Activated naive CD8-positive, alpha-beta T cell treated with anti-CD3 and anti-CD28 coated beads, Interleukin-2, amount 50 U/mL, for 24 hours (primary cell): Measurements from ENCODE around the gene GJA9.
"Not testable (repeated sequence)": the region's sequence is repeated elsewhere in the genome, so short reads cannot be mapped to it uniquely, and the experiment has no call there.

Source experiments
- ATAC-seq: fragments of 150-1000 bp; cut with Tn5 transposase; one replicate; pipeline ENCODE4 v1.10.0; 2021
- DNase-seq: peaks from one replicate; pipeline ENCODE4 v3.0.0; 2021
- H3K27ac Mint-ChIP-seq: one replicate; pipeline ENCODE4 v1.8.0; 2021; ENCODE audit warnings: mild to moderate bottlenecking, mixed read lengths
- H3K27me3 Mint-ChIP-seq: one replicate; pipeline ENCODE4 v1.8.0; 2021; ENCODE audit warnings: mixed read lengths
- H3K36me3 Mint-ChIP-seq: one replicate; pipeline ENCODE4 v1.8.0; 2021; ENCODE audit warnings: low read depth, mixed read lengths
- H3K4me1 Mint-ChIP-seq: one replicate; pipeline ENCODE4 v1.8.0; 2021; ENCODE audit warnings: mixed read lengths
- H3K4me3 Mint-ChIP-seq: one replicate; pipeline ENCODE4 v1.8.0; 2021; ENCODE audit warnings: mild to moderate bottlenecking, moderate library complexity, mixed read lengths
- H3K9me3 Mint-ChIP-seq: one replicate; pipeline ENCODE4 v1.8.0; 2021; ENCODE audit warnings: mixed read lengths

Gene GJA9

GRCh38 chr1:38859561-38860453, 21.6 kb downstream of the GJA9 start, which contains the start of gene RRAGC:
Gene RRAGC, minus strand, starts transcription at chr1:38859772. Its CDS starts 126 bp downstream, at chr1:38859646.
- Mint-ChIP-seq H3K4me1 (peaks cover 43% of the 10 kb centered on the region), H3K9me3 (no peaks in the 10 kb centered on the region), H3K27ac (peak within 1 kb of the TSS; percentile 87), H3K27me3 (no peaks in the 10 kb centered on the region), H3K36me3 (peaks cover 22% of the 10 kb centered on the region), H3K4me3 (peak within 1 kb of the TSS; percentile 95)
- DNase-seq = peak; percentile 98
- ATAC-seq = peak; percentile 99

- peaks cover 19% of the 10 kb centered on the region for H3K36me3 Mint-ChIP-seq
- peaks cover 43% of the 10 kb centered on the region for H3K4me1 Mint-ChIP-seq
- H3K27ac Mint-ChIP-seq = peak overlapping the region; percentile 83
- ATAC-seq (peak; percentile 25), DNase-seq (peak; percentile 62)
- H3K9me3 Mint-ChIP-seq = no peaks in the 10 kb centered on the region
- peak overlapping the region; percentile 95 for H3K4me3 Mint-ChIP-seq
- H3K27me3 Mint-ChIP-seq = no peaks in the 10 kb centered on the region
Observed at GRCh38 chr1:38858833-38859560, 22.4 kb downstream of the GJA9 start.

DNA sequence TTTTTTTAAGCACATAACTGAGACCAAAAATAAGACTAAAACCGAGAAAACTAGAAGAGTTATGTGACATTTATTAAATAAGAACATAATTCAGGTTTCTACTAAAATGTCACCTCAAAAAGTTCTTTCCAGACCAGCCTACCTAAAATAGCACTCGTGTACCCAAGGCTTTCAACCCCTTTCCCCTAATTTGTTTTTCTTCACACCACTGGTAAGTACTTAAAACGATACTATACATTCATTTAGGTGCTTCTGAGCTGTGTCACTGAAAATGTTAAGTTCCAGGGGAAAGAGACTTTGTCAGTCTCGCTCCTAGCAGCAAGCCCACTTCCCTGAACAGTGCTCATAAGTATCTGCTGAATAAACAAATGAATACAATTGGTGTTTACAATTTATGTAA, 28.6 kb downstream of the GJA9 start:
- Mint-ChIP-seq H3K4me3 (peak overlapping the region; percentile 2), H3K4me1 (peaks cover 32% of the 10 kb centered on the region), H3K36me3 (peaks cover 26% of the 10 kb centered on the region), H3K27me3 (no peaks in the 10 kb centered on the region), H3K9me3 (no peaks in the 10 kb centered on the region), H3K27ac (peak overlapping the region; percentile 70)
- no peak for DNase-seq
- ATAC-seq = peak; percentile 77

DNA sequence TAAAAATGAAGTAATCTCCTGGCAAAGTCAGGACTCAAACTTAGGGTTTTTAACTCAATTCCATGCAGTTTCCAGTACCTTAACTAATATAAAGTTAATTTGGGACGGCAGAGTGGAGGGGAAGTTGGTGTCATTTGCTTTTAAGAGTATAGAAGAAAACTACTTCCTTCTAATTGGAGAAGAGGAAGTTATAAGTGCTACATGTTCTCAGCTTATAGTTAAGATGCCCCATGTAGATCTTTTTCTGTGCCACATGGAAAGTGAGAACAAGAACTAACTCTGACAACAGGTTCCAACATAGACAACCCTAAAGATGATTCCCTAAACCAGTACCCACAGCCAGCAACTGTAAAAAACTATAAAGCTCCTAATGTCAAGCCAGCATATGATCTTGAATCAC, 33.3 kb downstream of the GJA9 start:
- DNase-seq = no peak
- H3K4me3 Mint-ChIP-seq = no peak overlapping the region
- no peaks in the 10 kb centered on the region for H3K9me3 Mint-ChIP-seq
- peaks cover 35% of the 10 kb centered on the region for H3K36me3 Mint-ChIP-seq
- H3K4me1 Mint-ChIP-seq = peaks cover 14% of the 10 kb centered on the region
- H3K27ac Mint-ChIP-seq = no peak overlapping the region
- no peak for ATAC-seq
- H3K27me3 Mint-ChIP-seq = no peaks in the 10 kb centered on the region

- Mint-ChIP-seq H3K9me3 (no peaks in the 10 kb centered on the region), H3K27ac (no peak overlapping the region)
Observed at GRCh38 chr1:38846210-38846609, 35.2 kb downstream of the GJA9 start.

DNA sequence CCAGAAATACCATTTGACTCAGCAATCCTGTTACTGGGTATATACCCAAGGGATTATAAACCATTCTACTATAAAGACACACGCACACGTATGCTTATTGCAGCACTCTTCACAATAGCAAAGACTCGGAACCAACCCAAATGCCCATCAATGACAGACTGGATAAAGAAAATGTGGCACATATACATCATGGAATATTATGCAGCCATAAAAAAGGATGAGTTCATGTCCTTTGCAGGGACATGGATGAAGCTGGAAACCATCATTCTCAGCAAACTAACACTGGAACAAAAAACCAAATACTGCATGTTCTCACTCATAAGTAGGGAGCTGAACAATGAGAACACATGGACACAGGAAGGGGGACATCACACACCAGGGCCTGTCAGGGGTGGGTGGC, 36.3 kb downstream of the GJA9 start:
- not testable (repeated sequence) for H3K4me1 Mint-ChIP-seq, H3K4me3 Mint-ChIP-seq, ATAC-seq, H3K9me3 Mint-ChIP-seq, DNase-seq, H3K27me3 Mint-ChIP-seq, H3K27ac Mint-ChIP-seq
- peaks cover 30% of the 10 kb centered on the region for H3K36me3 Mint-ChIP-seq

More at GRCh38 chr1:38846210-38846609, 35.2 kb downstream of the GJA9 start:
- peaks cover 5% of the 10 kb centered on the region for H3K4me1 Mint-ChIP-seq
- DNase-seq (no peak), ATAC-seq (no peak)
- H3K36me3 Mint-ChIP-seq = peaks cover 28% of the 10 kb centered on the region
- H3K27me3 Mint-ChIP-seq = no peaks in the 10 kb centered on the region
- no peak overlapping the region for H3K4me3 Mint-ChIP-seq

- no peak overlapping the region for H3K4me3 Mint-ChIP-seq
- H3K27me3 Mint-ChIP-seq = no peaks in the 10 kb centered on the region
- no peaks in the 10 kb centered on the region for H3K4me1 Mint-ChIP-seq
- no peak overlapping the region for H3K27ac Mint-ChIP-seq
- ATAC-seq (no peak), DNase-seq (no peak)
- no peaks in the 10 kb centered on the region for H3K9me3 Mint-ChIP-seq
- peaks cover 25% of the 10 kb centered on the region for H3K36me3 Mint-ChIP-seq
Observed at GRCh38 chr1:38840281-38840680, 41.1 kb downstream of the GJA9 start.

DNA sequence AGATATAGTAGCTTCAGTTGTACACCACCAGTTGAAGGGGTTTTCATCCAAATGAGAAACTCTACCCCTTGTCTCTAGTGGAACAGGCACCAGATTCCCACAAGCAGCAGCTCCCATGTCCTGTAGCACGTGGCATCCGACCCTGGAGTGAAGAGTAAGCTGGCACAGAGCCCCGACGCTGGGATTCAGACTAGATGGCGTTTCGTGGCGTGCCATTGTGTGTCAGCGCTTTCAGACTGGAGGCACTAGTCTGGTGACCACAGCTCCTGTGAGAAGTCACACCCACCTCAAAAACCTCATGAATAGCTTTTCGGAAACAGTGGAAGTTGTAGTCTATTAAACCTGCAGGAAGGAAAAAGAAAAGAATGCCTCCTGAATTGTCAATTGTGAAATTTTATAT, 42.0 kb downstream of the GJA9 start:
- H3K27ac Mint-ChIP-seq = no peak overlapping the region
- no peak overlapping the region for H3K4me3 Mint-ChIP-seq
- H3K4me1 Mint-ChIP-seq = peaks cover 2% of the 10 kb centered on the region
- H3K27me3 Mint-ChIP-seq = no peaks in the 10 kb centered on the region
- ATAC-seq (no peak), DNase-seq (no peak)
- no peaks in the 10 kb centered on the region for H3K9me3 Mint-ChIP-seq
- H3K36me3 Mint-ChIP-seq = peaks cover 15% of the 10 kb centered on the region

DNA sequence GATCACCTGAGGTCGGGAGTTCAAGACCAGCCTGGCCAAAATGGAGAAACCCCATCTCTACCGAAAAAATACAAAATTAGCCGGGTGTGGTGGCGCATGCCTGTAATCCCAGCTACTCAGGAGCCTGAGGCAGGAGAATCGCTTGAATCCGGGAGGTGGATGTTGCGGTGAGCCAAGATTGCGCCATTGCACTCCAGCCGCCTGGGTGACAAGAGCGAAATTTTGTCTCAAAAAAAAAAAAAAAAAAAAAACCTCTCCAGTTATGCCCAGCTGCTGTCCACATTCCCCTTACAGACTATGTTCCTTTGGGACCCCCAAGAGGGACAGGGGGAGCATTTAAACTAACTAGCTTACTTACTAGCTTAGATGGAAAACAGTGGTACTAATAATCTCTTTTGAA, 45.1 kb downstream of the GJA9 start:
- H3K4me3 Mint-ChIP-seq, H3K9me3 Mint-ChIP-seq, H3K27me3 Mint-ChIP-seq, H3K27ac Mint-ChIP-seq, ATAC-seq, DNase-seq, H3K4me1 Mint-ChIP-seq, H3K36me3 Mint-ChIP-seq: not testable (repeated sequence)

GRCh38 chr1:38834937-38835827, 46.2 kb downstream of the GJA9 start:
- Mint-ChIP-seq H3K27me3 (peaks cover 3% of the 10 kb centered on the region), H3K4me3 (no peak overlapping the region), H3K4me1 (peaks cover 2% of the 10 kb centered on the region), H3K9me3 (no peaks in the 10 kb centered on the region), H3K27ac (no peak overlapping the region), H3K36me3 (peaks cover 5% of the 10 kb centered on the region)
- DNase-seq (peak; percentile 35), ATAC-seq (peak; percentile 88)

GRCh38 chr1:38834221-38834782, 47.1 kb downstream of the GJA9 start:
- Mint-ChIP-seq H3K36me3 (peaks cover 1% of the 10 kb centered on the region), H3K27ac (no peak overlapping the region), H3K27me3 (peaks cover 4% of the 10 kb centered on the region), H3K9me3 (no peaks in the 10 kb centered on the region), H3K4me1 (peaks cover 2% of the 10 kb centered on the region), H3K4me3 (no peak overlapping the region)
- DNase-seq (no peak), ATAC-seq (no peak)

DNA sequence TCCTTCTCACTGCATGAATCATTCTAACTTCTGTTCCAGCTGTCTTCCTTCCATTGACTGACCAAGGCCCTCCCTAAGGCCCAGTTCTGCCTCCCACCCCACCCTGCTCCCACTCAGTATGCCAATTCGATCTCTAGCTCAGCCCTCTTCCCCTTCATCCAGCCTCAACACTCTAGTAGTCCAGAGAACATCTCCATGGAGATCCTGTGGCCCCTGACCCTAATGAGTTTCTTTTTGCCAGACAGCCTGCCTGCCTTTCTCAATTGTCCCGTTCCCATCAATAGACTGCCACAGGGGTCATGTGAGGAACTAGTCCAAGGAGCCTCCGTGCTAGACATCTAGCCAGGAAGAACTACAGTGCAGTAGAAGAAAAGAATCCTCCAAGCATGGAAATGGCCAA, 48.2 kb downstream of the GJA9 start:
- Mint-ChIP-seq H3K36me3 (no peaks in the 10 kb centered on the region), H3K9me3 (no peaks in the 10 kb centered on the region), H3K27me3 (peaks cover 8% of the 10 kb centered on the region), H3K4me1 (peaks cover 2% of the 10 kb centered on the region), H3K27ac (no peak overlapping the region), H3K4me3 (no peak overlapping the region)
- no peak for DNase-seq
- no peak for ATAC-seq

GRCh38 chr1:38832370-38832734, 49.0 kb downstream of the GJA9 start:
- ATAC-seq (no peak), DNase-seq (no peak)
- Mint-ChIP-seq H3K4me3 (no peak overlapping the region), H3K36me3 (no peaks in the 10 kb centered on the region), H3K27ac (no peak overlapping the region), H3K9me3 (no peaks in the 10 kb centered on the region), H3K4me1 (peaks cover 2% of the 10 kb centered on the region), H3K27me3 (peaks cover 8% of the 10 kb centered on the region)

DNA sequence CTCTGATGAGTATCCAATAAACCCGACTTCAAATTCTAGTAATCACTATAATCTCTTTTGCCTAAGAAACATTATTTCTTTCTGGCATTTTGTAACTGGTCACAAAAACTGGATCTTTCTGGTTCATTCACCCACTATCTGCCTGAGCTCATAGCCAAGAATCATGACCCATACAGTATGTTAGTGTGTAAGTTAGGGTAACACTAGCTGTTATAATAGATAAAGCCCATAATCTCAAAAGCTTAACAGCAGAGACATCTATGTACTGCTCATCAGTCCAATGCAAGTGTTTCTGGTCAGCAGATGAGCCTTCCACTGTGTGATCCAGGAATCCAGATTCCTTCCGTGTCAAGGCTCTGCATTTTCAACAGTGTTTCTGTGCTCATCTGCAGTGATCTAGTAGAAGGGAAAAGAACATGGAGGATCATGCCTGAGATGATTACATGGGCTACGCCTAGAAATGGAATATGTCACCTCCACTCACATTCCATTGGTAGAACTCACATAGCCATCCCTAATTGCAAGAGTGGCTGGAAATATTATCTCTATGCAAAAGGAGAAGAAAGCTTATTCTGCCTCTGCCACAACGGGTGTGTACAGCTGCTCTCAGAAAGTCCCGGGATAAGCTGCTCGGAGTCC, 49.5 kb downstream of the GJA9 start:
- H3K27me3 Mint-ChIP-seq = peaks cover 8% of the 10 kb centered on the region
- no peaks in the 10 kb centered on the region for H3K36me3 Mint-ChIP-seq

More for the DNA sequence above, 49.5 kb downstream of the GJA9 start:
- Mint-ChIP-seq H3K9me3 (no peaks in the 10 kb centered on the region), H3K4me3 (no peak overlapping the region), H3K4me1 (peaks cover 2% of the 10 kb centered on the region), H3K27ac (no peak overlapping the region)
- DNase-seq = no peak
- no peak for ATAC-seq
